Endodermal cell (in vitro differentiated cells): Measurements from ENCODE around the gene BTNL9. TPM values are rescaled to one million over a fixed set of nuclear protein-coding genes. Genes with fewer than 3 reads are reported as not detected.
A peak's percentile ranks its signal among the peaks of the same experiment; 100 is the strongest.

Source experiments
- DNase-seq: peaks from one replicate; pipeline ENCODE4 v3.0.0-alpha.2; 2017
- H3K27ac ChIP-seq: 2 replicates; pipeline ENCODE4 v1.5.1; 2013; ENCODE audit warnings: mild to moderate bottlenecking, low read depth, low read length, moderate library complexity
- H3K27me3 ChIP-seq: 2 replicates; pipeline ENCODE4 v1.6.1; 2013; ENCODE audit warnings: mild to moderate bottlenecking, low read length, moderate library complexity; ENCODE audit not compliant: insufficient read depth, control insufficient read depth, poor library complexity, severe bottlenecking
- H3K36me3 ChIP-seq: 2 replicates; pipeline ENCODE4 v1.7.0; 2013; ENCODE audit warnings: mild to moderate bottlenecking, low read length, moderate library complexity; ENCODE audit not compliant: control insufficient read depth, insufficient read depth
- H3K4me1 ChIP-seq: one replicate; pipeline ENCODE4 v1.7.0; 2013; ENCODE audit warnings: low read length; ENCODE audit not compliant: control insufficient read depth, insufficient read depth
- H3K4me3 ChIP-seq: 2 replicates; pipeline ENCODE4 v1.5.1; 2013; ENCODE audit warnings: mild to moderate bottlenecking, low read length, moderate library complexity
- H3K9ac ChIP-seq: 2 replicates; pipeline ENCODE4 v1.6.1; 2013; ENCODE audit warnings: mild to moderate bottlenecking, low read length, moderate library complexity; ENCODE audit not compliant: poor library complexity, severe bottlenecking; ENCODE audit errors: extremely low read depth
- H3K9me3 ChIP-seq: 2 replicates; pipeline ENCODE4 v1.6.1; 2013; ENCODE audit warnings: mild to moderate bottlenecking, low read length, moderate library complexity; ENCODE audit not compliant: control insufficient read depth
- H3K27ac Mint-ChIP-seq: 2 replicates; pipeline ENCODE4 v1.8.0; 2020; ENCODE audit warnings: mixed read lengths
- H3K27me3 Mint-ChIP-seq: 2 replicates; pipeline ENCODE4 v1.8.0; 2021; ENCODE audit warnings: mild to moderate bottlenecking, mixed read lengths; ENCODE audit not compliant: insufficient read depth
- H3K36me3 Mint-ChIP-seq: 2 replicates; pipeline ENCODE4 v1.8.0; 2020; ENCODE audit warnings: low read depth, mixed read lengths
- H3K4me1 Mint-ChIP-seq: 2 replicates; pipeline ENCODE4 v1.8.0; 2020; ENCODE audit warnings: mixed read lengths
- H3K4me3 Mint-ChIP-seq: 2 replicates; pipeline ENCODE4 v1.8.0; 2020; ENCODE audit warnings: mild to moderate bottlenecking, moderate library complexity, mixed read lengths
- H3K9me3 Mint-ChIP-seq: 2 replicates; pipeline ENCODE4 v1.8.0; 2020; ENCODE audit warnings: mild to moderate bottlenecking, mixed read lengths
- CTCF ChIP-seq: fragments of 200-600 bp; sonication (generic); conservative IDR thresholded peaks from 2 replicates; pipeline ENCODE4 v1.5.0; 2021; ENCODE audit warnings: antibody characterized with exemption, mild to moderate bottlenecking
- WGBS, 2 experiments: methylation state at CpG; one replicate each; pipeline versions ENCODE4 v1.1.5 to v1.1.7; 2013; ENCODE audit warnings: missing lambda C conversion rate in 2 of 2, mixed read lengths in 1 of 2; ENCODE audit not compliant: insufficient coverage in 1 of 2, insufficient read length in 1 of 2; 5-methylcytosine and 5-hydroxymethylcytosine counted together
- total RNA-seq, 2 donors: library from RNA; stranded (reverse); fragmentation: NEBNext Ultra II Directional in 1 of 2; extraction: Animal tissue kit (Norgen Biotek cat#: 25700) in 1 of 2; gene quantifications; 2 replicates in 1 of 2; 3 replicates in 1 of 2; pipeline ENCODE4 v1.2.1, GENCODE V29; 2021

BTNL9 gene
- total RNA-seq, 2 donors from 2014 or later: not detected

- Mint-ChIP-seq H3K27me3 (peaks cover 51% of the 10 kb centered on the region), H3K4me3 (peak overlapping the region; percentile 53), H3K4me1 (no peaks in the 10 kb centered on the region), H3K27ac (no peak overlapping the region), H3K9me3 (peaks cover 12% of the 10 kb centered on the region), H3K36me3 (no peaks in the 10 kb centered on the region)
- no peak for TF ChIP-seq CTCF
- H3K9ac ChIP-seq: no peak overlapping the region
- WGBS, 2 experiments: 78 to 84% methylated on average over 17 to 26 of the region's 26 CpGs
- H3K9me3 ChIP-seq: peaks cover 26% of the 10 kb centered on the region
- H3K4me1 ChIP-seq: no peaks in the 10 kb centered on the region
- no peaks in the 10 kb centered on the region for H3K36me3 ChIP-seq
- H3K27me3 ChIP-seq: no peaks in the 10 kb centered on the region
- no peak overlapping the region for H3K4me3 ChIP-seq
- H3K27ac ChIP-seq: no peak overlapping the region
- DNase-seq: peak; percentile 74
These were observed 11.8 kb upstream of the BTNL9 start for GRCh38 chr5:181028032-181028819.

GRCh38 chr5:181031716-181032115 lies 8.3 kb upstream of the BTNL9 start:
- no peak for DNase-seq
- Mint-ChIP-seq H3K4me3 (no peak overlapping the region), H3K4me1 (peaks cover 5% of the 10 kb centered on the region), H3K36me3 (no peaks in the 10 kb centered on the region), H3K27ac (no peak overlapping the region), H3K9me3 (peaks cover 14% of the 10 kb centered on the region), H3K27me3 (peaks cover 35% of the 10 kb centered on the region)
- no peak overlapping the region for H3K4me3 ChIP-seq
- H3K9ac ChIP-seq: no peak overlapping the region
- no peaks in the 10 kb centered on the region for H3K4me1 ChIP-seq
- WGBS, 2 experiments: 77 to 87% methylated on average over 3 of the region's 3 CpGs
- no peaks in the 10 kb centered on the region for H3K27me3 ChIP-seq
- no peak for TF ChIP-seq CTCF
- H3K36me3 ChIP-seq: no peaks in the 10 kb centered on the region
- no peak overlapping the region for H3K27ac ChIP-seq
- peaks cover 15% of the 10 kb centered on the region for H3K9me3 ChIP-seq

- peaks cover 40% of the 10 kb centered on the region for H3K27me3 Mint-ChIP-seq
- no peak for TF ChIP-seq CTCF
These were observed 3.9 kb upstream of the BTNL9 start for GRCh38 chr5:181035991-181036815.

More at GRCh38 chr5:181035991-181036815, 3.9 kb upstream of the BTNL9 start:
- H3K4me3 ChIP-seq: no peak overlapping the region
- Mint-ChIP-seq H3K27ac (no peak overlapping the region), H3K4me3 (no peak overlapping the region), H3K4me1 (peaks cover 5% of the 10 kb centered on the region), H3K9me3 (peaks cover 14% of the 10 kb centered on the region), H3K36me3 (no peaks in the 10 kb centered on the region)
- 80% methylated on average over 12 to 20 of the region's 20 CpGs for WGBS, 2 experiments
- H3K9me3 ChIP-seq: peaks cover 11% of the 10 kb centered on the region
- peak; percentile 45 for DNase-seq
- H3K36me3 ChIP-seq: no peaks in the 10 kb centered on the region
- H3K9ac ChIP-seq: no peak overlapping the region
- no peaks in the 10 kb centered on the region for H3K4me1 ChIP-seq
- no peak overlapping the region for H3K27ac ChIP-seq
- H3K27me3 ChIP-seq: no peaks in the 10 kb centered on the region
